Left renal pelvis (tissue), 4 donors: ENCODE results near the gene CLNK. TPM values are rescaled to one million over a fixed set of nuclear protein-coding genes. Genes with fewer than 3 reads are reported as not detected.

Source experiments
- DNase-seq, 4 donors: peaks; one replicate each; pipeline ENCODE4 v3.0.0-alpha.2; 2013; ENCODE audit warnings: low read depth in 4 of 4, low spot score in 3 of 4
- polyA plus RNA-seq, 4 donors: library from polyadenylated mRNA; unstranded; fragments of 120-200 nt; gene quantifications; one replicate each; pipeline ENCODE4 v1.2.1, GENCODE V29; 2013; ENCODE audit not compliant: insufficient read length in 4 of 4

Gene CLNK
- polyA plus RNA-seq, 4 donors, result 0.19 to 1.4 (median 0.49) TPM

DNA sequence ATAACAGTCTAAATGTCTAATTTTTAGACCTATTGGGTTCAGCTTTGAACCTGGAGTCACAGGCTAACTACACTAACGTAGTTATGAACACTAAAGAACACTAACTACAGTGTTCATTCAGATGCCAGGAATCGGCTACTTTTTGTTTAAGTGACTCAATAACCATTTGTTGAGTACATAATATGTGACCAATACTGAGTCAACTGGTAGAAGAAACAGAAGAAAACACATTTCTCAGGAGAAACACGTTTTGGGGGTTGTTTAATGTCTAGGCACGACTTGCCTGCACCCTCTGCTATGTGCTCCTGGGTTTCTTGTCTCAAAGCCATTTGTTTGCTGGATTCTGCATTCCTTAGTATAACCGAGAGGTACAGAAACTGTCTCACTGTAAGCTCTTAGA, 18.6 kb upstream of the CLNK start:
- DNase-seq, result no peak

GRCh38 chr4:10701702-10702460, 17.3 kb upstream of the CLNK start:
- no peak for DNase-seq

GRCh38 chr4:10701161-10701560, 16.6 kb upstream of the CLNK start:
- DNase-seq, result no peak

GRCh38 chr4:10698172-10698571, 13.6 kb upstream of the CLNK start:
- no peak for DNase-seq

GRCh38 chr4:10697086-10697485, 12.5 kb upstream of the CLNK start:
- peak in 2 of 4 donors; percentile 14 to 39 for DNase-seq

- no peak for DNase-seq
These were observed 11.7 kb upstream of the CLNK start for GRCh38 chr4:10696253-10696652.

GRCh38 chr4:10694828-10695209, 10.3 kb upstream of the CLNK start:
- DNase-seq, result no peak

GRCh38 chr4:10694151-10694827, 9.7 kb upstream of the CLNK start:
- DNase-seq, result no peak

DNA sequence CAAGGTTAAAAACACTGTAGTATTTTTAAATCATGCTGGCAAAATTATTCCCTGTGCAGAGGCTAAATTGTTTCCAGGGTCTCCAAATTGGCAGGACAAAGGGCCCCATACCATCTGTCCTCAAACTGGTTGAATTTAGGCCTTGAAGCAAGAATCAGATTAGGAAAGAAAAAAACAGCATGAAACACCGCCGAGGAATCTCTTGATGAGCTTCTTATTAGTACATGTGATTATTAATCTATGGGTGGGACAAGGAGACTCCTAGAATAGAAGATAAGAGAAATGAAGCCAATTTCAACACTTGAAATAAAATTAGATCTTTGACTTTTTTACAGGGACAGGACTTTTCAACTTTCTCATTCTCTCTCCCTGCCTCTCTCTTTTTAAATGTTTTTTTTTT, 7.1 kb upstream of the CLNK start:
- DNase-seq, result no peak

DNA sequence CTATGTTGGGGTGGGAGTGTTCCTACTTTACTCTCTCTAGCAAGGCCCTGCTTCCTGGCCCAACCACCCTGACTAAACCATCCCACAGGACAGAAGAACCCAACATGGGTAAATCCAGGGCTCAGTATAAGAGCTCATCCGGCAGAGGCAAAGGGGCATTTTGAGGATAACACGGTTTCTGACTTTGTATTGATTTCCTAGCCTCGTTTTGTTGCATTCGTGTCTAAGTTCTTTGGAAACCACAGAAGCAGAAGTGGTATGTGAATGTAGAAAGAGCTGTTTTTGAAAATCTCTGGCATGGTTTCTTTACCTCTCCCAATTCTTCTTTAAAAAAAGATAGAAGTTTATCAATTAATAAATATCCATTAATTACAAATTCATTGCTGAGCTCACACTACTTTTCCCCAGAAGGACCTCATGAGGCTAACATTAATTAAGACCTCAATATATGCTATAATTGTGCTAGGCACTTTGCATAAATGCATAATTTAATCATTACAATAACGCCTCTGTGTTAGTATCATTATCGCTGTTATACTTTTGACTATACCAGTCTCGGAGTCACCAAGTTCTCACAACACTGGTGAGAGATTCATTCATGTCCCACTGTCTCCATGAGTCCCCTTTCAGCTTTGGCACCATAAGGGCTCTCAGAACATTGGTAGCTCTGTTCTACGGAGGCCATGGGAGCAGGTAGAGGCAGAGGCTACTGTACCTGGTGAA, 5.8 kb upstream of the CLNK start:
- no peak for DNase-seq

DNA sequence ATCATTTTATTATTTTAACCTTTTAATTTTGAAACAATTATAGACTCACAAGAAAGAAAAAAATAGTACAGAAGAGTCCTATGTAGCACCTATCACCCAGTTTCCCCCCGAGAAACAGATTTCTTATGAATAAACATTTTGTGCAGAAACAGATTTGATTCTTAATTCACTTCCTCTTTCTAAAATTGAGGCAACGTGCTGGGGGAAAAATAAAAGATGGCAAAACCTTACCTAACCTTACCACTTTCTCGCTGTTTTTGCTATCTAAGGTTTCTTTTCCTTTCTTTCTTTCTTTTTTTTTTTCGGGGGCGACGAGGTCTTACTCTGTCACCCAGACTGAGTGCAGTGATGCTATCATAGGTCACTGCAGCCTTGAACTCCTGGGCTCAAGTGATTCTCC, 4.3 kb upstream of the CLNK start:
- DNase-seq, result no peak

DNA sequence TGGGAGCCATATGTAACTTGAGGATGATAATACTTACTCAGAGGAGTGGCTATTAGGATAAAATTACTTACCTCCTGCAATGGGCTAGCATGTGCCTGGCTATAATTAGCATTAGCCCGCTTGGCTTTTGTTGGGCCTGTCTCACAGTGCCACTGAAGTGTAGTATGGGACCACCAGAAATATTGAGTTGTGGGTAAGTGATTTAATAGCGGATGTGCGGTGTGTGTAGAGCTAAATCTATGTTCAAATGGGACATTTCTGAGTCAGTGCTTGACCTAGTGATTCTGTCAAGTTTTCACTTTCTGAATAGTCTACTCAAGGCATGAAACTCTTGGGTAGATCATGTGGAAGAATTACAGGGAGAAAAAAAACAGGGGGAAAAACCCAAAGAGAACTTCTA, 3.5 kb upstream of the CLNK start:
- no peak for DNase-seq

GRCh38 chr4:10687526-10687925, 3.0 kb upstream of the CLNK start:
- no peak for DNase-seq

GRCh38 chr4:10682397-10682796, 2.2 kb downstream of the CLNK start:
- no peak for DNase-seq

DNA sequence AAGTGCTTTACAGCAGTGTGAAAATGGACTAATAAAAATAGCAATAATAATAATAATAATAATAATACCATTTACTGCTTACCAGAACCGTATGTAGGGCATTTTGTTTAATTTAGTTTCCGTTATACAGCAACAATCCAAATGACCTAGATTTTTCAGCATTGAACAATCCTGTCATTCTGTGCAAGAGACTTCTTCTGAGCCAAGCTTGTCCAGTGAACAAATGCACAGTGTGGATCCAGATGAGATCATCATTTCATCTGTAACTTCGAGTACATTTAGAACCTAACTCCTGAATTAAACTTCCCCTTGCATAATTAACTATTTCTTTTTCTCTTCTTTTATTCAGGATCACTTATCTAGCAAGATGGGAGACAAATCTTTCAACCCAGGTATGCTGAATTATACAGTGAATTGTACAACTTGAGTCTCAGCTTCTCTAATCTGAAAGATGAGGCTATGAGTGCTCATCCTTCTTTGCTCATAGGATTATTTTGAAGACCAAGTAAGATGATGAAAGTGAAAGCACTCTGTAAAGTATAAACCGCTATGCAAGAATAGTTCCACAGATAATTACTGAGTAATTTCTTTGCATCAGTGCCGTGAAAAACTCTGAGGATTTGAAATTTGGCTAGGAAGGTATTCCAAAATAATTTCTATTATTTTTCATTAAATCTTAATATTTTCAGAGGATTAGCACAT, 6.6 kb downstream of the CLNK start:
- DNase-seq, result no peak

GRCh38 chr4:10673817-10674369, 10.7 kb downstream of the CLNK start:
- DNase-seq, result no peak

DNA sequence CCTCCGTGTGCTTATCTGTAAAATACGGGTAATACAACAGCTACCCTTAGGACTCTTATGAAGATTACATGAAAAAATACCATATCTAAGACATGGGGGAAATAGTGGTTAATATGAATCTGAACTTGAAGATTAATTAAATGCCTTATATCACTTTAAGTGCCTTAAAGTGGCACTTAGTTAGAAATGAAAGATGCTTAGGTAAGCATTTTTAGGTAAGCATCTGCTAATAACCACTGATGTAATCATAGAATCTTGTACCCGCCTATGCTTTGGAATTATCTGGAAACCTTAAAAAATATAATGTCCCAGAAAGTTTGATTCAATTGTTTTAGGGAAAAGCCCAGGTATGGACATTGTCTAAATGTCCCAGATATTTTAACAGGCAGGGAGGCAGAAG, 12.2 kb downstream of the CLNK start:
- DNase-seq, result no peak

DNA sequence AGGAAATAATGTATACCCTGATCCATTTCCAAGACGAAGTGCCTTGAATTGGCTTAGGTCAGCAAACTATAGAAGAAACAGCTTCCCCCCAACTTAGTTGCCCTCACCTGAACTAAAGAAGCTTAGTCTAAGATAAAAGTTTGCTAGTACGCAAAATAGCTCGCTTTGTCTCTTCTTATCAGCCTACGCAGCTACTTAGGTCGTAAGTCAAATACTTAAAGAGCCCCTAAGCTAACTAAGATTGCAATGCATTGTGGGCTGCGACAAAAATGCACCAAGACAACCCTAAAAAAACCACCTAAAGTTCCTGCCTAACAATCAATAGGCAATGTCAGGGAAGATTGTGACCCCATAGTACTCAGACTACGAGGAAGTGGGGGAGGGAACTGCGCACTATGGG, 12.8 kb downstream of the CLNK start:
- DNase-seq, result no peak

DNA sequence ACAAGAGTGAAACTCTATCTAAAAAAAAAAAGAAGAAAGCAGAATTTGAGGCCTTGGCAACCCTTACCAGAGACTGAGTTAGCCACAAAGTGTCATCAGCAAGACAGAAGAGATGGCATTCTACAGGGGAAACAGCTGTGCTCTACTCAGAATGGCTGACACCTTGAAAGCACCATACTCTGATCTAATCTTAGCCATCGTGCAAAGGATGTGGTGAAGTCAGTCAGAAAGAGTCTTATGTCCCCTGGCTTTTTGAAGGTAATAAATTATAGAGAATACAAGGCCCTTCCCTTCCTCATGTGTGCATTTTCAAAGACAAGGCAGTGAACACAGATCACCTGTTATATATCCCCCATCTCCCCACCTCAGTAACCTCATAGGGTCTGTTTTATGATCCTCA, 13.2 kb downstream of the CLNK start:
- DNase-seq, result no peak

- no peak for DNase-seq
These were observed 14.2 kb downstream of the CLNK start for GRCh38 chr4:10670321-10670720.
